Measurements from ENCODE around the gene IDH3G.
"Not testable (repeated sequence)": the region's sequence is repeated elsewhere in the genome, so short reads cannot be mapped to it uniquely, and the experiment has no call there.

The IDH3G gene

GRCh38 chrX:153749017-153749416 lies 45.2 kb downstream of the IDH3G start:
- DNase-seq = not testable (repeated sequence)

GRCh38 chrX:153746991-153747390 lies 47.2 kb downstream of the IDH3G start:
- not testable (repeated sequence) for DNase-seq

GRCh38 chrX:153746359-153746758 lies 47.8 kb downstream of the IDH3G start:
- no peak for DNase-seq

- DNase-seq = not testable (repeated sequence)
These were observed 49.1 kb downstream of the IDH3G start for GRCh38 chrX:153745067-153745433.

- no peak for DNase-seq
These were observed 49.7 kb downstream of the IDH3G start for GRCh38 chrX:153744210-153745066.

- not testable (repeated sequence) for DNase-seq
These were observed 50.5 kb downstream of the IDH3G start for GRCh38 chrX:153743468-153744209.

- DNase-seq = not testable (repeated sequence)
These were observed 51.2 kb downstream of the IDH3G start for GRCh38 chrX:153742796-153743467.

- not testable (repeated sequence) for DNase-seq
These were observed 52.1 kb downstream of the IDH3G start for GRCh38 chrX:153742111-153742510.

- DNase-seq = no peak
These were observed 52.7 kb downstream of the IDH3G start for GRCh38 chrX:153741446-153741845.

GRCh38 chrX:153740631-153741222 lies 53.4 kb downstream of the IDH3G start:
- no peak for DNase-seq

GRCh38 chrX:153739754-153740486 lies 54.3 kb downstream of the IDH3G start:
- DNase-seq = no peak

GRCh38 chrX:153738056-153738605 lies 56.0 kb downstream of the IDH3G start:
- DNase-seq = no peak

GRCh38 chrX:153736871-153737441 lies 57.2 kb downstream of the IDH3G start:
- no peak for DNase-seq

- no peak for DNase-seq
These were observed 57.9 kb downstream of the IDH3G start for GRCh38 chrX:153736071-153736820.
